ENCODE measurements around the gene DCBLD1.

The DCBLD1 gene

GRCh38 chr6:117502580-117502979, 20.1 kb downstream of the DCBLD1 start:
- H3K27me3 ChIP-seq (replicated peaks; ENCODE audit: control insufficient read depth, insufficient read depth, low read length), result no peaks in the 10 kb centered on the region
- peaks cover 24% of the 10 kb centered on the region for H3K4me1 ChIP-seq (ENCODE audit: control insufficient read depth, insufficient read depth, low read length)
- H3K4me3 ChIP-seq (ENCODE audit: low read length), result no peak overlapping the region
- no peak overlapping the region for H3K9ac ChIP-seq (ENCODE audit: low read length)
- H3K36me3 ChIP-seq (ENCODE audit: control insufficient read depth, insufficient read depth, low read length, severe bottlenecking), result peaks cover 11% of the 10 kb centered on the region
- DNase-seq (ENCODE audit: low read depth), result peak; percentile 52
- no peaks in the 10 kb centered on the region for H3K9me3 ChIP-seq (ENCODE audit: control insufficient read depth, low read length)

- DNase-seq (ENCODE audit: low read depth), result no peak
- peaks cover 11% of the 10 kb centered on the region for H3K36me3 ChIP-seq (ENCODE audit: control insufficient read depth, insufficient read depth, low read length, severe bottlenecking)
- H3K4me1 ChIP-seq (ENCODE audit: control insufficient read depth, insufficient read depth, low read length), result peaks cover 20% of the 10 kb centered on the region
- no peak overlapping the region for H3K4me3 ChIP-seq (ENCODE audit: low read length)
- no peaks in the 10 kb centered on the region for H3K9me3 ChIP-seq (ENCODE audit: control insufficient read depth, low read length)
- no peaks in the 10 kb centered on the region for H3K27me3 ChIP-seq (replicated peaks; ENCODE audit: control insufficient read depth, insufficient read depth, low read length)
- H3K9ac ChIP-seq (ENCODE audit: low read length), result no peak overlapping the region
Observed at GRCh38 chr6:117503211-117503610, 20.7 kb downstream of the DCBLD1 start.

- Histone ChIP-seq H3K4me3 (ENCODE audit: low read length) (no peak overlapping the region), H3K9me3 (ENCODE audit: control insufficient read depth, low read length) (no peaks in the 10 kb centered on the region), H3K36me3 (ENCODE audit: control insufficient read depth, insufficient read depth, low read length, severe bottlenecking) (peaks cover 11% of the 10 kb centered on the region), H3K27me3 (replicated peaks; ENCODE audit: control insufficient read depth, insufficient read depth, low read length) (no peaks in the 10 kb centered on the region), H3K9ac (ENCODE audit: low read length) (no peak overlapping the region), H3K4me1 (ENCODE audit: control insufficient read depth, insufficient read depth, low read length) (peaks cover 15% of the 10 kb centered on the region)
- DNase-seq (ENCODE audit: low read depth), result no peak
Observed at GRCh38 chr6:117504478-117505144, 22.1 kb downstream of the DCBLD1 start.

GRCh38 chr6:117505311-117505710, 22.8 kb downstream of the DCBLD1 start:
- Histone ChIP-seq H3K36me3 (ENCODE audit: control insufficient read depth, insufficient read depth, low read length, severe bottlenecking) (peaks cover 11% of the 10 kb centered on the region), H3K4me3 (ENCODE audit: low read length) (no peak overlapping the region), H3K9ac (ENCODE audit: low read length) (no peak overlapping the region), H3K4me1 (ENCODE audit: control insufficient read depth, insufficient read depth, low read length) (peaks cover 15% of the 10 kb centered on the region), H3K9me3 (ENCODE audit: control insufficient read depth, low read length) (no peaks in the 10 kb centered on the region), H3K27me3 (replicated peaks; ENCODE audit: control insufficient read depth, insufficient read depth, low read length) (no peaks in the 10 kb centered on the region)
- DNase-seq (ENCODE audit: low read depth), result no peak

- no peak overlapping the region for H3K4me3 ChIP-seq (ENCODE audit: low read length)
Observed at GRCh38 chr6:117506180-117506835, 23.8 kb downstream of the DCBLD1 start.

GRCh38 chr6:117506907-117507306, 24.4 kb downstream of the DCBLD1 start:
- H3K9me3 ChIP-seq (ENCODE audit: control insufficient read depth, low read length), result no peaks in the 10 kb centered on the region
- H3K9ac ChIP-seq (ENCODE audit: low read length), result no peak overlapping the region
- no peaks in the 10 kb centered on the region for H3K27me3 ChIP-seq (replicated peaks; ENCODE audit: control insufficient read depth, insufficient read depth, low read length)
- no peak overlapping the region for H3K4me3 ChIP-seq (ENCODE audit: low read length)
- H3K36me3 ChIP-seq (ENCODE audit: control insufficient read depth, insufficient read depth, low read length, severe bottlenecking), result peaks cover 11% of the 10 kb centered on the region
- DNase-seq (ENCODE audit: low read depth), result no peak
- H3K4me1 ChIP-seq (ENCODE audit: control insufficient read depth, insufficient read depth, low read length), result peaks cover 15% of the 10 kb centered on the region

More at GRCh38 chr6:117506180-117506835, 23.8 kb downstream of the DCBLD1 start:
- Histone ChIP-seq H3K36me3 (ENCODE audit: control insufficient read depth, insufficient read depth, low read length, severe bottlenecking) (peaks cover 11% of the 10 kb centered on the region), H3K9me3 (ENCODE audit: control insufficient read depth, low read length) (no peaks in the 10 kb centered on the region), H3K4me1 (ENCODE audit: control insufficient read depth, insufficient read depth, low read length) (peaks cover 15% of the 10 kb centered on the region), H3K9ac (ENCODE audit: low read length) (no peak overlapping the region), H3K27me3 (replicated peaks; ENCODE audit: control insufficient read depth, insufficient read depth, low read length) (no peaks in the 10 kb centered on the region)
- DNase-seq (ENCODE audit: low read depth), result peak; percentile 34

- Histone ChIP-seq H3K4me1 (ENCODE audit: control insufficient read depth, insufficient read depth, low read length) (peaks cover 15% of the 10 kb centered on the region), H3K36me3 (ENCODE audit: control insufficient read depth, insufficient read depth, low read length, severe bottlenecking) (peaks cover 11% of the 10 kb centered on the region), H3K9ac (ENCODE audit: low read length) (no peak overlapping the region), H3K4me3 (ENCODE audit: low read length) (no peak overlapping the region), H3K9me3 (ENCODE audit: control insufficient read depth, low read length) (no peaks in the 10 kb centered on the region), H3K27me3 (replicated peaks; ENCODE audit: control insufficient read depth, insufficient read depth, low read length) (no peaks in the 10 kb centered on the region)
- no peak for DNase-seq (ENCODE audit: low read depth)
Observed at GRCh38 chr6:117508450-117508971, 26.0 kb downstream of the DCBLD1 start.

- Histone ChIP-seq H3K36me3 (ENCODE audit: control insufficient read depth, insufficient read depth, low read length, severe bottlenecking) (peaks cover 11% of the 10 kb centered on the region), H3K4me3 (ENCODE audit: low read length) (no peak overlapping the region), H3K27me3 (replicated peaks; ENCODE audit: control insufficient read depth, insufficient read depth, low read length) (no peaks in the 10 kb centered on the region), H3K4me1 (ENCODE audit: control insufficient read depth, insufficient read depth, low read length) (peaks cover 15% of the 10 kb centered on the region), H3K9me3 (ENCODE audit: control insufficient read depth, low read length) (no peaks in the 10 kb centered on the region), H3K9ac (ENCODE audit: low read length) (no peak overlapping the region)
- no peak for DNase-seq (ENCODE audit: low read depth)
Observed at GRCh38 chr6:117509021-117509420, 26.5 kb downstream of the DCBLD1 start.

- Histone ChIP-seq H3K4me3 (ENCODE audit: low read length) (no peak overlapping the region), H3K4me1 (ENCODE audit: control insufficient read depth, insufficient read depth, low read length) (peaks cover 5% of the 10 kb centered on the region), H3K27me3 (replicated peaks; ENCODE audit: control insufficient read depth, insufficient read depth, low read length) (no peaks in the 10 kb centered on the region), H3K9ac (ENCODE audit: low read length) (no peak overlapping the region), H3K9me3 (ENCODE audit: control insufficient read depth, low read length) (no peaks in the 10 kb centered on the region), H3K36me3 (ENCODE audit: control insufficient read depth, insufficient read depth, low read length, severe bottlenecking) (no peaks in the 10 kb centered on the region)
- no peak for DNase-seq (ENCODE audit: low read depth)
Observed at GRCh38 chr6:117512056-117512828, 29.8 kb downstream of the DCBLD1 start.

GRCh38 chr6:117512987-117513573, 30.6 kb downstream of the DCBLD1 start:
- Histone ChIP-seq H3K4me1 (ENCODE audit: control insufficient read depth, insufficient read depth, low read length) (no peaks in the 10 kb centered on the region), H3K27me3 (replicated peaks; ENCODE audit: control insufficient read depth, insufficient read depth, low read length) (no peaks in the 10 kb centered on the region), H3K9ac (ENCODE audit: low read length) (no peak overlapping the region), H3K9me3 (ENCODE audit: control insufficient read depth, low read length) (no peaks in the 10 kb centered on the region), H3K36me3 (ENCODE audit: control insufficient read depth, insufficient read depth, low read length, severe bottlenecking) (no peaks in the 10 kb centered on the region), H3K4me3 (ENCODE audit: low read length) (no peak overlapping the region)
- DNase-seq (ENCODE audit: low read depth), result no peak

Data from adipocyte (in vitro differentiated cells).